ENCODE measurements around the gene KCNK2. TPM values are rescaled to one million over a fixed set of nuclear protein-coding genes. Genes with fewer than 3 reads are reported as not detected.

KCNK2 gene
- total and polyA plus RNA-seq, 2 of the 4 experiments (the other 2 are of a cell fraction) = 45.9 to 86.9 TPM

GRCh38 chr1:215263636-215264035 is 181.1 kb downstream of the KCNK2 start:
- H2AFZ ChIP-seq (replicated peaks; ENCODE audit: low read length, poor library complexity) = no peak overlapping the region
- H2BK15ac ChIP-seq (ENCODE audit: low read depth, low read length) = no peak overlapping the region
- H3K27ac ChIP-seq (ENCODE audit: insufficient read depth, low read length) = no peak overlapping the region
- no peak overlapping the region for H4K91ac ChIP-seq (ENCODE audit: insufficient read depth, low read depth, low read length)
- peaks cover 3% of the 10 kb centered on the region; the same call in 1 of the 2 replicates for H3K9me3 ChIP-seq (ENCODE audit: control insufficient read depth, insufficient read depth, low read length)
- ChIA-PET POLR2A (ENCODE audit: unreplicated experiment) (no interaction called here), CTCF (no interaction called here)
- TF ChIP-seq, protein P1, sequence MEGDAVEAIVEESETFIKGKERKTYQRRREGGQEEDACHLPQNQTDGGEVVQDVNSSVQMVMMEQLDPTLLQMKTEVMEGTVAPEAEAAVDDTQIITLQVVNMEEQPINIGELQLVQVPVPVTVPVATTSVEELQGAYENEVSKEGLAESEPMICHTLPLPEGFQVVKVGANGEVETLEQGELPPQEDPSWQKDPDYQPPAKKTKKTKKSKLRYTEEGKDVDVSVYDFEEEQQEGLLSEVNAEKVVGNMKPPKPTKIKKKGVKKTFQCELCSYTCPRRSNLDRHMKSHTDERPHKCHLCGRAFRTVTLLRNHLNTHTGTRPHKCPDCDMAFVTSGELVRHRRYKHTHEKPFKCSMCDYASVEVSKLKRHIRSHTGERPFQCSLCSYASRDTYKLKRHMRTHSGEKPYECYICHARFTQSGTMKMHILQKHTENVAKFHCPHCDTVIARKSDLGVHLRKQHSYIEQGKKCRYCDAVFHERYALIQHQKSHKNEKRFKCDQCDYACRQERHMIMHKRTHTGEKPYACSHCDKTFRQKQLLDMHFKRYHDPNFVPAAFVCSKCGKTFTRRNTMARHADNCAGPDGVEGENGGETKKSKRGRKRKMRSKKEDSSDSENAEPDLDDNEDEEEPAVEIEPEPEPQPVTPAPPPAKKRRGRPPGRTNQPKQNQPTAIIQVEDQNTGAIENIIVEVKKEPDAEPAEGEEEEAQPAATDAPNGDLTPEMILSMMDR (conservative IDR thresholded peaks at IDR 0.05; ENCODE audit: low read depth, low read length) = no peak
- peak; percentile 19; the same call in 1 of the 2 replicates for TF ChIP-seq CEBPB (IDR thresholded peaks at IDR 0.05; ENCODE audit: low read depth, low read length)
- no peak overlapping the region for H4K8ac ChIP-seq (ENCODE audit: low read depth in 2 of 2, low read length in 2 of 2)
- dilution Hi-C loops (cut with HindIII; ENCODE audit: low sequenced_read_pairs, unreplicated experiment) (no loop called here), in situ Hi-C loops (cut with MboI; ENCODE audit: low sequenced_read_pairs) (no loop called here), intact Hi-C loops (cut with micrococcal nuclease) (no loop called here)
- no peak overlapping the region for H2BK20ac ChIP-seq (ENCODE audit: low read depth, low read length)
- no CpG with 5 or more reads among the region's 1 CpG for WGBS, 2 experiments (ENCODE audit: extremely low coverage in 2 of 2, insufficient read length in 1 of 2)
- H3K4ac ChIP-seq (ENCODE audit: low read depth, low read length) = no peak overlapping the region
- no TSS peak for BruUV-seq (replicated peaks)
- no peaks in the 10 kb centered on the region for H4K20me1 ChIP-seq (ENCODE audit: insufficient read depth, low read length)
- no peak overlapping the region for H3K9ac ChIP-seq (ENCODE audit: low read depth, low read length)
- no peaks in the 10 kb centered on the region for H3K4me1 ChIP-seq (ENCODE audit: control insufficient read depth, insufficient read depth, low read length)
- DNase-seq (no peak), ATAC-seq (ENCODE audit: low read depth) (no peak)
- H4K5ac ChIP-seq (ENCODE audit: low read depth, low read length) = no peak overlapping the region
- H3K79me1 ChIP-seq (ENCODE audit: low read depth in 1 of 2, low read length in 2 of 2) = no peaks in the 10 kb centered on the region
- no peak overlapping the region for H3K23ac ChIP-seq (ENCODE audit: low read depth, low read length)
- H3K56ac ChIP-seq (ENCODE audit: extremely low read depth, insufficient read depth, low read length) = no peak overlapping the region
- H2AK5ac ChIP-seq (ENCODE audit: low read depth, low read length) = no peak overlapping the region
- H3K14ac ChIP-seq (replicated peaks; ENCODE audit: low read depth, low read length) = no peak overlapping the region
- no peak overlapping the region for H2BK120ac ChIP-seq (ENCODE audit: low read depth, low read length)
- no peaks in the 10 kb centered on the region for H3K27me3 ChIP-seq (ENCODE audit: control insufficient read depth, insufficient read depth, low read length)
- H2BK5ac ChIP-seq (ENCODE audit: low read depth, low read length, poor library complexity, severe bottlenecking) = no peak overlapping the region
- no peak overlapping the region for H3K4me2 ChIP-seq (ENCODE audit: low read depth, low read length)
- H2AK9ac ChIP-seq (replicated peaks; ENCODE audit: low read depth, low read length, poor library complexity) = no peak overlapping the region
- no peaks in the 10 kb centered on the region for H3K36me3 ChIP-seq (ENCODE audit: control insufficient read depth, insufficient read depth, low read length)
- H3K4me3 ChIP-seq (ENCODE audit: insufficient read depth, low read depth, low read length) = no peak overlapping the region
- H3K18ac ChIP-seq (ENCODE audit: low read depth, low read length) = no peak overlapping the region
- H3K9me1 ChIP-seq (ENCODE audit: insufficient read depth, low read length) = no peaks in the 10 kb centered on the region; the same call in 1 of the 2 replicates
